ENCODE measurements around the gene GGTLC3.
"Not testable (repeated sequence)": the region's sequence is repeated elsewhere in the genome, so short reads cannot be mapped to it uniquely, and the experiment has no call there.

Gene GGTLC3

DNA sequence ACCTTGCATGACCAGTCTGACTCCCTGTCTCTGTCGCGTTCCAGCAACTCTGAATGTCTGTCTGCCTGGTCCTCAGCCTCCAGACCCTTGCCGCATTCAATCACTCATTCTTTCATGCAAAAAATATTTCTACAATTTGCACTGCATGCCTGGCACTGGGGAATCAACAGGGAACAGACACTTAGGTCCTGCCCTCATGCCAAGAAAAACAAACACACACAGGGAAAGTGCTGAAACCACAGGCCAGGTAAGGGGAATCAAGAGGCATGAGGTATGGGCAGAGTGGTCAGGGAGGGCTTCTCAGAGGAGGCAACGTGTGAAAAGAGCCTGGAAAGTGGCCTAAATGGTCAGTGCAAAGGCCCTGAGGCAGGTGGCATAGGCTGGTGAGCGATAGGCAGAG lies at the start of gene GGTLC3:
TSS of gene GGTLC3 (minus strand) at position 101 of the 400 bp plus-strand sequence. CDS start 264 bp downstream, outside the sequence.
- not testable (repeated sequence) for DNase-seq

DNA sequence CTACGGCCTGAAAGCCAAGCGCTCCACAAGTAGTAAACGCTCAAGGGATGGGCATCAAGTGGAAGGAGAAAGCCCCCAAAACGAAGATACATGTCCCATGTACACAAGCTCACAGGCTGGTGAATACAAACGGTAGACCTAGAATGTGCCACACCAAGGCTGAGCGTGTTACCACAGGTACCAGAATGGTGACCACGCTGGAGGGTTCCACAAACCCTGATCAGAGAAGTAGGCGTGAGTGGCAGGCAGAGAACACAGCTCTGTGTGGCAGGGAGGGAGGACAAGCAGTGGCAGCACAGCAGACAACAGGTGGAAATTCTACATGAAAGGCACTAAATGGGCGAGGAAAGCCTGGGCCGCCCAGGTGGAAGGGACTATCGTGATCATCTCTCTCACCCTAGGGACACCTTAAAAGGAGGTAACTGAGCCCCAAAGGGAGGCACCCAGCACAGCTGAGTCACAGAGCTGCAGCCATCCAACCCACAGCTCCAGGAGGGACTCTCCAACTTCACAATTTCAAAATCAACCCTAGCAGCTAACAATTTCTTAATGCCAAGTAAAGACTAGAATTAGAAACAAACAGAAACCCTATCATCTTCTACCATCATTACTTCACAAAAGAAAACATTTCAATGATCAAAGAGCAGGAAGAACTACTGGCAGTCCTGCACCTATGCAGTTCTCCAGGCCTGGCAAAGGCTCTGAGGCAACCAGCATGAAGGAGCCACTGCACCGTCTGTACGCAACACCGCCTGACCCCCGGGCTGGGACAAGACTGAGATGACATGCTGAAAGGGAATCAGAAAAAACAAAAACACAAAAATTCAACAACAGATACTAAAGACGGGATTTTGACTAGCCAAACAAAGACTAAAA lies 42.4 kb upstream of the GGTLC3 start:
- DNase-seq = not testable (repeated sequence)

DNA sequence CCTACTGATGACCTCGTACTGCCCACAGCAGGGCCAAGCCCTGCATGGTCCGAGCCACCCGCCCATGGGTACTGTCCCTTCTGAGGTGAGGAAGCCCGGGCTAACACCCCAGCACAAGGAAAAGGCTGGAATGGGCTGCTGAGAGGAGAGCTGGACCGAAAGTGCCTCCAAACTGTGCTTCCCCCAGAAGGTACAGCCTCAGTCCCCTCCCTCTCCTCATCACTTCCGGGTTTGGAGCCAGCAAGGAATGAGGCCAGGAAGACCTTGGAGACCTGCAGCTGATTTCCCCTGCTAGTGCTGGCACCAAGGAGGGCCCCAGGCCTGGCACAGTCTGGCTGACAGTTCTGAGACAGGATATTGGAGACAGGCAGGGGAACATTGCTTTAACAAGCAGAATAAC lies 41.0 kb upstream of the GGTLC3 start:
- not testable (repeated sequence) for DNase-seq

DNA sequence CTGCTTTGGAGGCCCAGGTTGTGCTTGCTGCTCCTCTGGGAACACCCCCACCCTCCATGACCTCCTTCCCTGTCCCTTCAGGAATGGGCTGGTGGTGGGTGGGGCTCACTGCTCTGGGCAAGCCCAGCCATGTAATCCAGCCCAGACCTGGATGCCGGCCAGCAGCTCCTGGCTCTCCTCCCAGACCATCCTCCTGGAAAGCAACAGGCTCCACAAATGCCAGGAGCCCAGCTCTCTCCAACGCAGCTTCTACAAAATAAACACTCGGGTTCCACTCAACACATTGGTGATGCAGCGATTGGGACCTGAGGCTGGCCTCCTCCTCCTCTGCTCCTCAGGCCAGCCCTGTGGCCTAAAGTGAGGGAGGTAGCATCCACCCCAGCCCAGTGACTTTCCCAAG lies 40.6 kb upstream of the GGTLC3 start:
- DNase-seq = not testable (repeated sequence)

DNA sequence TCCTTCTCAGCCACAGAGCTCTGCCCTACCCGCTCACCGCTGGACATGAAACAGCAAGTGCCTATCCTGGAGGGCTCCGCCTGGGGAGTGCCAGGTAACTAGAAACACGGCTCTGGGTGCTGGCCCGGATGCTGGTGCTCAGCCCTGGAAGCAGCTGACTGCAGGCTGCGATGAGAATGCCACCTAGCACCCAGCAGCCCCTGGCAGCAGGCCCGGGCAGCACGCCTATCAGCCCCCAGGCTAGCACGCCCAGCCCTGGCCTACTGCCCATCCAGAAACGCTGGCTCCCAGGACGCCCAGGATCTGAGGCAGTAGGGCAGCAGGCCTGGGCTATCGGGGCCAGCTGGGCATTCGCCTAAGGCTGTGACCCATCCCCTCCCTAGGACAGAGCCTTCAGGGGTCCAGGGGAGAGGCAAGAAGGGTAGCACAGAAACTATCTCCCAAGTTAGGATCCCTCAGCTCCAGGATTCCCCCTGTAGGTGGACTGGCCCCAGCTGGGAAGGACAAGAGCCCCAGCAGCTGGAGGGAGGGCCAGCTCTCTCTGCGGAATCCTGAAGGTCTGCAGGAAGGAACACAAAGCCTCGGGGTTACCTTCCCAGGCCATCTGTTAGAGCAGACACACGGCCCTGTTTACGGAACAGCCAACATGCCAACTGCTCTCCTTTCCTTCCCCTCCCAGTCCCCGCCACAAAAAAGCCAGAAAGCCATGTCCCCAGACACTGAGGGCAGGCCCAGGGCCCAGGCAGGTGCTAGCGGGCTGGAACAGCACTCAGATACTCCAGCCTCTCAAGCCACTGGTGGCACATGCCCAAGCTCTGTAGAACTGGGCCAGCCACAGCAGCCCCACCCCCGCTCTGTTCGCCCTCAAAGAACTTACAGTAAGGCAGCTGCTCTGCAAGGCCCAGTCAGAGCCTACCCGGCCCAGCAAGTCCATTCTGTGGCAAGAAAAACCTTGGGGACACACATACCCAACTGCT lies 36.6 kb upstream of the GGTLC3 start:
- not testable (repeated sequence) for DNase-seq

DNA sequence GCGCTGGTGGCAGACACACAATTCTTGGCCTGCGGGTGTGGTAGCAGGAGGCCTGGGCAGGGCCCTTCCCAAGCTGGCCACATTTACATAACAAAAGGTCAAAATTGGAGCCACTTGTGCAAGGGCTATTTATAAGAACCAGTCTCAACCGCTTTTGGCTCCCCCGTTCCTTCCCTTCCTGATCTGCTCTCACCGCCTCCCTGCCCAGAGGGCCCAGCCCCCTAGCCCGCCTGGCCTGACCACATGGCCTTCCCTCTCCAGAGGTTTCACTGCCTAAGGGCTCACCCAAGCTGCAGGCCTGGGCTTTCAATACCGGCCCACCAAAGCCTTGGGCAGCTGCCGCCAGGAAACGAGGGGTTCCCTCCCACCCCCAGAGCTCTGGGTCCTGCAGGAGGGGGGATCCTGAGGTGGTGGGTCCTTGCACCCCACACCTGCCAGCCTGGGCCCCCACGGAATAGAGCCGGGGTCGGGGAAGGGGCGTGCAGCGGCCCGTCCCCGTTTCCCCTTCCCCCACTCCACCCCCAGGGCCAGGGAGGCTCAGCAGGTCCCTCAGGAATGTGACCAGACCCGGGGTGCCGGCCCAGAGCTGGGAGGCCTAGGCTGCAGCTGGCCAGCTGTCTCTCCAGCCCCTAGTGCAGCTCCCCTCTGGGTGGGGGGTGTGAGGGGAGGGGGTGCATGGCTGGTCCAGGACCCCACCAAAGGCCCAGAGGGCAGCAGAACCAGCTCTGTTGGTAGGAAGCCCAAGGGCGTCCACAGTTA lies 35.1 kb upstream of the GGTLC3 start:
- not testable (repeated sequence) for DNase-seq

DNA sequence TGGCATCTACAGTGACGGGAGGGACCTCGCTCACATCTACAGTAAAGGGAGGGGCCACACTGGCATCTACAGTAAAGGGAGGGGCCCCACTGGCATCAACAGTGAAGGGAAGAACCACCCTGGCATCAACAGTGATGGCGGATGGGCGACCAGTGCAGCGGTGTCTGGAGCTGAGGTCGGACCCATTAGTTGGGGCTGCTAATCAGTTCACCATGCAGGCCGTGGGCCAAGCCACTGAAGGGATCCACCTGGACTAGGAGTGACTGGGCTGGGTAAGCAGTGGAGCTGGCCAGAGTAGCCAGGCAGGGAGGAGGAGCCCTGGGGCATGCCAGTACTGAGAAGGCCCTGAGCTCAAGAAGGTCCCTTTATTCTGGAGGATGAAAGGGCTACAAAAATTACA lies 33.1 kb upstream of the GGTLC3 start:
- DNase-seq = not testable (repeated sequence)

DNA sequence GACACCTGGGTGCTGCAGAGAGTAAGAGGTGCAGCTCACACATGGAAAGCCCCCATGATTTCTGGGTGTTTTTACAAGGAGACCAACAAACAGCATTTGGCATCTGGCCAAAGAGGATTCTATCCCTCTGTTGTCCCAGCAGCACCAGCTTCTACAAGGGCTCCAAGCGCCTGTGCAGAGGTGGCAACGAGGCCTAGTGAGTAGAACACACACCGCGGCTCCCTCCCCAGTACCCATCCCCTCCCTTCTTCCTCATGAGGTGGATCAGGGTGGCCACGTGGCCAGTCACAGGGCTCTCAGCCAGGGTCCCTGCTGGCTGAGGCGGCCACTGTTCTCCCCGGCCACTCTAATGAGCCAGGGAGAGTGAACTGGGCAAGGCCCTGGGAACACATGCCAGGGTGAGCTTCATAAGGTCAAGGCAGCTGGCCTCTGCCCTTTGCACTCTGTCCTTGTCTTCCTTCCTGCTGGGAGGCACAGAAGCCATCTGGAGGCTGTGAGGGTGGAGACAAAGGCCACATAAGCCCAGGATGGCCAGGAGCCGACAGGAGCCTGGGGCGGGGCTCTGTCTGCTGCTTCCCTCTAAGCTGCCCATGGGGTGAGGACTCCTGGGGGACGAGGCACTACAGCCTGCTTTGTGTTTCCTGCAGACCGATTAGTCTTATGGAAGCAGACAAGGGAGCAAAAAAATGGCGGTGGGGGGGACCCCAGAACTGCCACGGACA lies 31.7 kb upstream of the GGTLC3 start:
- not testable (repeated sequence) for DNase-seq

DNA sequence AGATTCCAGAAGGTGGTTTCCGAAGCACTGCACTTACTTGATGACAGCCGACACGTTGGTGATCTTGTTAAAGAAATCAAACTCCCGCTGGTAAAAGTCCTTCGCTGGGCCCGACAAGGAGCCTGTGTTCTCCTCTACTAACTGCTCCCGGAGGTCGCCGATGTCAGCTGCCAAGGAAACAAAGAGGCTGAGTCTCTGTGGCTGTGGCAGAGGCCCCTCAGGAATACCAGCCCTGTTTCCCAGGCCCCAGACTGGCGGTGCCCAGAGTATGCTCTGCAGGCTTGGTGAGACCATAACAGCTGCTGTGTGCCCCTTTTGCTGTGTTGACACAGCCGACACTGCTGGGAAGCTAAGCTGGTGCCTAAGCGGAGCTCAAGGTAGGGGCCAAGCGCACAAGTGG lies 26.7 kb upstream of the GGTLC3 start:
- not testable (repeated sequence) for DNase-seq

DNA sequence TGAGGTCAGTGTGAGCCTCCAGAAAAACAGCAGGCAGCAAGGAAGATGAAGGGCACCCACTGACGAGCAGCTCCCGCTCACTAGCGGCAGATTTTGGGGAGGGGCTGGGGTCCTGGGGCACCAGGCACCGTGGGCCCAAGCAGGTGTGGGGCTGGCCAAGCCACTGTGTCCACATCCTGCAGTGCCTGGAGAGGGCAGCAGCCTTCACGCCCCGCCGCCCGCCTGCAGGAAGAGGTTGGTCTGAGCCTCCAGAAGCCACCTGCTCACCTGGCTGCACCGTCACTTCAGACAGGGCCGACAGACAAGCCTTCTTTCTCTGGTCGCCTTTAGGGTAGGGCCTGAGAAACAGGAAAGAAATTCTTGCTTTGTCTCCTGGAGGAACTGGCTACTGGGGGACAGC lies 25.4 kb upstream of the GGTLC3 start:
- not testable (repeated sequence) for DNase-seq

DNA sequence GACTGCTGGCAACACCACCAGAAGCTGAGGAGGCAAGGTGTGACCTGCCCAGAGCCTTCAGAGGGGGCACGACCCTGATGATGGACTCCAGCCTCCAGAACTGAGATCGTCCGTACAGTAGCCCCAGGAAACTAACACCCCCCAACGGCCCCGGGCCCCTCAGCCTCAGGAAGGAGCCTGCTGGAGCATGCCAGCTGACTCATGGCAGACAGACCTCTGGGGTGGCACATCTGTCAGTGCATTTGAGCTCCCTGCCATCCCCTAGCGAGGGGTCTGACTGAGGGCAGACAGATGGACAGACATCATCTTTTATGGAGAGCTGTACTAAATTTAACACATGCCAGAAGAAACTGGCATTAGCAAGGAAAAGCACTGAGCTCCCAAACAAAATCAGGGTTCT lies 22.0 kb upstream of the GGTLC3 start:
- DNase-seq = not testable (repeated sequence)

DNA sequence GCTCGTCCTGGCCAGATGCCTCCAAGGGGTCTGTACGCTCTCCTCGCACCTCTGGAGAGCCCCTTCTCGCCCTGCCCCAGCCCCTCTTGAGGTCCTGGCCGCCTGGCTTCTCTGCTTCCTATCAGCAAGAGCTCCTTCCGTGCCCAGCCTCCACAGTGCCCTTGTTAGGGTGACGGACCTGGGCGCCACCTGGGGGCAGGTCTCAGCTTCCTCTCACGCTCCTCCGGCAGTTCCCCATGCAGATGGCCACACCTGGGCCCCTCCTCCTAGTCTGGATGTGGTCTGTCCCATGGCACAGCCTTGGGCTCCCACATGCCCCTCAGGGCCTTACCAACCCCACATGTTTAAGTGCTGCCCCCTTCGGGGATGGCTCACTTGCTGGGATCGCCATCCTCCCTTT lies 16.4 kb upstream of the GGTLC3 start:
- not testable (repeated sequence) for DNase-seq

DNA sequence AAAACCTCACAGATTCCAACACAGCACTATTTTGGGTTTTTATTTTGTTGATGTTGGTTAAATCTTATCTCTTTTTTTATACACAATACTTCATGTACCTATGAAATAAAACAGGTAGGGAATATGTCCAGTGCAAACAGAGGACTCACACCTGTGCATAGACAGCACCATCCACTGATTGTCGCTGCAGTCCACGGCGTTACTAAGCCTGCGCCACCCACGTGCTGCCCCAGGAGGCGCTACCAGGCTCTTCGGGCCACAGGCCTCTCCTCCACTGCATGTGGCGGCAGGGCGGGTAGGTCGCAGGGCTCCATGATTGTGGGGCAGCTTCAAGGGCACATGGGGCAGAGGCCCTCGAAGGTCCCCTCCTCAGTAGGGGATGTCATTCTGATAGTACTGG lies 15.7 kb upstream of the GGTLC3 start:
- not testable (repeated sequence) for DNase-seq

DNA sequence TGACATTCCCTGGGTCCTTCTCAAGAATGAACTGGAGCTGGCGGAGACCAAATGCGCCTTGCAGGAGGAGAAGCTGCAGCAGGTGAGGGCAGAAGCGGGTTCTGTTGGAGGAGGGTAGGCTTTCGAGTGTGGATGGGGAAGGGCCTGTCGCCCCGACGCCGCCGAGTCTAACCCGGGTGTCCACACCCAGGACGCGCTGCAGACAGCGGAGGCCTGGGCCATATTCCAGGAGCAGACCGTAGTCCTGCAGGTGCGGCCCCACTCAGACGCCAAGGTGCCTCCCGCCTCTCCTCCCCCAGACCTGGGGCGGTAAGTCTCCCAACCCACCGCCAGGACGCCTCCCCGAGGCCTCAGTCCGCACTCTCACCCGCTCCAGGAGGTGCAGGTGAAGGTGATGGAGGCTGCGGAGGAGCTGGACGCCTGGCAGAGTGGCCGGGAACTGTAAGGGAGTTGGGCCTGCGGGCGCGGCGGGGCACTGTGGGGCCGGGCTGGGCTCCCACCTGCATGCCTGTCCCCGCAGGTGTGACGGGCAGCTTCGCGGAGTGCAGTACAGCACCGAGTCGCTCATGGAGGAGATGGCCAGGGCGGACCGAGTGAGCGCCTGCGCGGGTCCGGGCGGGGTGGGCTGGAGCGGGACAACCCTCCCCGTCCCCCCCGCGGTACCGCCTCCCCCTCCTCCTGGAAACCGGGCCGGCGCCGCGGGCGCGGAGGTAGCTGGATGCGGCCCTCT lies 11.6 kb upstream of the GGTLC3 start:
- not testable (repeated sequence) for DNase-seq

DNA sequence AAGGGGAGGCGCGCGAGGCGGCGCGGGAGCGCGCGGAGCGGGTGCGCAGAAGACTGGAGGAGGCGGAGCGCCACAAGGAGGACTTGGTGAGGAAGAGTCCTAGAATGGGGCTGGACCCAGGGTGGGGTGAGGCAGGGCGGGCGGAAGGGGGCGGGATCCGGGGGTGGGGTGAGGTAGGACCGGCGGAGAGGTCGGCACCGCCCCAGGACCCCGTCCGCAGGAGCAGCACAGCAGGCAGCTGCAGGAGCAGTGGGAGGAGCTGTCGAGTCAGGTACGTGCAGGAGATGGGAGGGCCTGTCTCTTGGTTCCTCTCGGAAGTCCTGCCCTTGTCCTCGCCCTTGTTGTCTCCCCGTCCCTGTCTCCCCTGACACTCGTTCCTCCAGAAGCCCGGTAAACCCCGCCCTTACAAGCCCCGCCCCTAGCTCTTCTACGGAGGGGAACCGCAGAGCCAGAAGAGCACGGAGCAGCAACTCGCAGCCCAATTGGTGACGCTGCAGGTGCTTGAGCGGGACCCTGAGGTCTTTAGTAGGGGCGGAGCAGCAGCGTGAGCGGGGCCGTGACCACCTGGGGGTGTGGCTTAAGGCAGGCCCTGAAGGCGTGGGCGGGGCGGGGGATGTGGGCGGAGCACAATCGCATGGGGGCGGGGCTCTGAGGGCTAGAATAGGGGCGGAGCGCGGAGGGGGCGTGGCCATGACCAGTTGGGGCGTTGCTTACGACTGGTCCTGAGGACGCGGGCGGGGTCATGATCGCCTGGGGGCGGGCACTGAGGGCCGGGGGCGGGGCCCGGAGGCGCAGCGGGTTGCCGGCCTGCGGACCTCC lies 10.8 kb upstream of the GGTLC3 start:
- not testable (repeated sequence) for DNase-seq

DNA sequence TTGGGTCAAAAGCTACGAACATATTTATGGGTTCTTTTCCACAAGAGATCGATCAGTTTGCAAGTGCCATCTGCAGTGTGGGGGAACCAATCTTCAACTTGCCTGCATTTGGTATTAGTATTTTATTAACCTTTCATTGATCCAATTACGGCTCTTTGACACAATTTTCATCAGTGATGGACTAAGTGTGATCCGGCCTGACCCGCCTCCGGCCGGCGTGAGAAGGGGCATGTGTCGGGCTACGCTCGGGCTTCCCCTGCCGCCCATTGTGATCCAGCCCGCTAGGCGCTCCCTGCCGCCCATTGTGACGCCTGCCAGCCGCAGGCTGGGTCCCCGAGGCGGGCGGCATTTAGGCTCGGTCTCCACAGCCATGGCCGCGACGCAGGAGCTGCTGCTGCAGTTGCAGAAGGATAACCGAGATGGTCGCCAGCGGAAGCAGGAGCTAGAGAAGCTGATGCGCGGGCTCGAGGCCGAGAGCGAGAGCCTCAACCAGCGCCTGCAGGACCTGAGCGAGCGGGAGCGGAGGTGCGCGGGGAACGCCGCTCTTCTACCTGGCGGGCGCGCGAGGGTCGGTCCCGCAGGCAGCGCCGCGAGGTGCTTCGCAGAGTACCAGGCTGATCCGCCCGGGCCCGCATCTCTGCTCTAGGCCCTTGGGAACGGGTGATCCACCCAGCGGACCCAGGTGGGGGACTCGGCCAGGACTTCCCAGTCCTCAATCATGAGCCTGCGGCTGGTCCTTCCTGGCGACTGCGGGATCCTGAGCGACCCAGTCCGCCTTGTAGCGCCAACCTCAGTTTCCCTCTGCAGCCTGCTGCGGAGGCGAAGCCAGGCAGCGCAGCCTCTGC lies 10.0 kb upstream of the GGTLC3 start, which contains the start of gene TMEM191B:
TSS of gene TMEM191B (plus strand) at position 51 of the 845 bp plus-strand sequence. CDS start at position 230, 179 bp downstream.
- not testable (repeated sequence) for DNase-seq

DNA sequence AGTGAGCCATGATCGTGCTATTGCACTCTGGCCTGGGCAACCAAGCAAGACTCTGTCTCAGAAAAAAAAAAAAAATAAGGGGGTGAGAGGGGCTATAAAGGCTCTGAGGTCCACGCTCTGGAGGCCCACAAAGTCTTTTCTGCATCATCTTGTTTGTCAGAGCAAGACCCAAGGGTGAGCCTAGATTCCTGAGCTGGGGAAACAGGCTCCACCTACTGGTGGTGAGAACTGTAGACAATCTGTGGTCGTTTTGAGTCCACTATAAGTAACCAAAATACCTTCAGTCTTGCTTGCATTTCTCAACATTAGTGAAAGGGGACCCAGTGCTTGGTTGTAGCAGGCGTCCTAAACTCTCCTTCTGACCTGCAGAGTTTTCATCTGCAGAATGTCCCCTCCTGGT lies 5.4 kb upstream of the GGTLC3 start:
- DNase-seq = not testable (repeated sequence)

DNA sequence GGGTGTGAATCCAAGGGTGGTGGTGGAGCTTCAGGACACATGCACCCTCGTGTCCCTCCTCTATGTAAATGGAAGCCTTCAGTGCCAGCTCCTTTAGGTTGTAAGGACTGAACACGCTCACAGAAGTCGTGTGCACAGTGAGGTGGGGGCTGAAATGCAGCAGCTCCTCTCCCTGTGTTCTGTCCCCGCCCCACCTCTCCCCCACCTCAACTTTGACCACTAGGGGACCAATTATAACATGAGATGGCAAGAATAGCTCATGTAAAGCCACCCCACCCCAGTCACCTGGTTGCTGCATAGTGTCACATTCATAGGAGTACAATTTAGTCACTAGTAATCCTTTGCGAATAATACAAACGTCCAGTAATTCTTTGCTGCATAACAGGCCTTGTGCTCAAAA lies 4.8 kb upstream of the GGTLC3 start:
- DNase-seq = not testable (repeated sequence)
